Psoas muscle (tissue), 8 donors: Measurements from ENCODE around the gene CTIF. TPM values are rescaled to one million over a fixed set of nuclear protein-coding genes. Genes with fewer than 3 reads are reported as not detected.

Experiments
- ATAC-seq, 4 donors: fragments of 200-7000 bp; cut with Tn5 transposase; one replicate each; pipeline ENCODE4 v1.9.1; 2020; ENCODE audit warnings: moderate library complexity in 3 of 4, mild to moderate bottlenecking in 2 of 4
- DNase-seq, 2 donors: peaks; one replicate each; pipeline ENCODE4 v3.0.0-alpha.2; 2020
- H3K27ac ChIP-seq: fragments of 200-600 bp; one replicate; pipeline ENCODE4 v1.8.0; 2022
- H3K27me3 ChIP-seq, 3 donors: fragments of 200-600 bp in 1 of 3; one replicate each; pipeline versions ENCODE4 v1.6.1 to v1.8.0; 2013 to 2022; ENCODE audit warnings: low read length in 2 of 3, mild to moderate bottlenecking in 2 of 3, moderate library complexity in 1 of 3; ENCODE audit not compliant: insufficient read depth in 3 of 3
- H3K36me3 ChIP-seq, 2 donors: fragments of 200-600 bp in 1 of 2; one replicate each; pipeline versions ENCODE4 v1.6.1 to v1.8.0; 2013 to 2022; ENCODE audit warnings: low read depth in 1 of 2, mild to moderate bottlenecking in 1 of 2, moderate library complexity in 1 of 2; ENCODE audit not compliant: insufficient read depth in 1 of 2
- H3K4me1 ChIP-seq: fragments of 200-600 bp; one replicate; pipeline ENCODE4 v1.8.0; 2022
- H3K4me3 ChIP-seq: fragments of 200-600 bp; one replicate; pipeline ENCODE4 v1.8.0; 2022; ENCODE audit warnings: mild to moderate bottlenecking
- H3K9me3 ChIP-seq: fragments of 200-600 bp; one replicate; pipeline ENCODE4 v1.8.0; 2022
- CTCF ChIP-seq: fragments of 200-600 bp; IDR thresholded peaks from one replicate; pipeline ENCODE4 v1.8.0; 2022; ENCODE audit warnings: antibody characterized with exemption
- WGBS, 3 donors: extraction: QIAGEN DNeasy Blood & Tissue Kit; methylation state at CpG; one replicate each; pipeline versions ENCODE4 v1.1.6 to v1.1.7; 2013; 5-methylcytosine and 5-hydroxymethylcytosine counted together
- intact Hi-C, 2 donors: fragments of 100-400 bp; cut with DNase I; formaldehyde crosslinking; loops; one replicate each; pipeline versions ENCODE4 v1.11.0 to v1.14.2; 2022
- polyA plus RNA-seq, 3 donors: library from polyadenylated mRNA; stranded (reverse); fragments of 200-250 nt; gene quantifications; one replicate each; pipeline ENCODE4 v1.2.3, GENCODE V29; 2013
- total RNA-seq, 4 donors: library from RNA; stranded (reverse); fragmentation: NEBNext Ultra II Directional in 2 of 4; extraction: Animal tissue kit (Norgen Biotek cat#: 25700) in 2 of 4; gene quantifications; one replicate each; pipeline versions ENCODE4 v1.2.1 to v1.2.4, GENCODE V29; 2021 to 2023
- donor health status: healthy with polysubstance abuse.
- donor health status: DM: no; HTN: no; CAD: no; lungs with moderate emphysema.
- donor health status: Bipolar disorder and iron deficiency.
- donor health status: healthy.
- donor health status: DM: yes; HTN: yes; CAD: no.
- donor health status: DM: no; HTN: no; CAD: no.
- donor health status: DM: no; HTN: no; CAD: no.
- donor health status: DM: yes; HTN: yes; CAD: no.

The CTIF gene
- total and polyA plus RNA-seq, 7 donors = 11.3 to 40.5 (median 26.9) TPM

GRCh38 chr18:48749768-48750167 is 210.9 kb downstream of the CTIF start:
- Histone ChIP-seq H3K27me3 (no peaks in the 10 kb centered on the region), H3K9me3 (no peaks in the 10 kb centered on the region), H3K36me3 (no peaks in the 10 kb centered on the region), H3K27ac (peak overlapping the region; percentile 39), H3K4me3 (no peak overlapping the region), H3K4me1 (peaks cover 21% of the 10 kb centered on the region)
- no peak for TF ChIP-seq CTCF
- ATAC-seq (peak; percentile 73 to 84 (median 80)), DNase-seq (peak; percentile 80 to 82)
- 30 to 44% (median 33%) methylated on average over 13 of the region's 13 CpGs for WGBS, 3 donors
- intact Hi-C loops = no loop called here

GRCh38 chr18:48750485-48751175 is 211.8 kb downstream of the CTIF start:
- DNase-seq (peak; percentile 36 to 53), ATAC-seq (peak in 2 of 4 donors; percentile 14 to 15)
- WGBS, 3 donors = 85 to 90% (median 86%) methylated on average over 11 of the region's 11 CpGs
- no peak for TF ChIP-seq CTCF
- Histone ChIP-seq H3K27me3 (no peaks in the 10 kb centered on the region), H3K9me3 (no peaks in the 10 kb centered on the region), H3K27ac (peak overlapping the region; percentile 39), H3K36me3 (no peaks in the 10 kb centered on the region), H3K4me1 (peaks cover 21% of the 10 kb centered on the region), H3K4me3 (no peak overlapping the region)
- intact Hi-C loops = no loop called here

- intact Hi-C loops = no loop called here
- no peaks in the 10 kb centered on the region for H3K9me3 ChIP-seq
- H3K27me3 ChIP-seq = no peaks in the 10 kb centered on the region
- no peak for TF ChIP-seq CTCF
- H3K27ac ChIP-seq = no peak overlapping the region
- H3K36me3 ChIP-seq = no peaks in the 10 kb centered on the region
- H3K4me1 ChIP-seq = peaks cover 21% of the 10 kb centered on the region
- 80 to 84% (median 81%) methylated on average over 8 of the region's 8 CpGs for WGBS, 3 donors
- DNase-seq = peak in 1 of 2 donors; percentile 39
- no peak overlapping the region for H3K4me3 ChIP-seq
- no peak for ATAC-seq
These were observed 213.1 kb downstream of the CTIF start for GRCh38 chr18:48751727-48752468.

DNA sequence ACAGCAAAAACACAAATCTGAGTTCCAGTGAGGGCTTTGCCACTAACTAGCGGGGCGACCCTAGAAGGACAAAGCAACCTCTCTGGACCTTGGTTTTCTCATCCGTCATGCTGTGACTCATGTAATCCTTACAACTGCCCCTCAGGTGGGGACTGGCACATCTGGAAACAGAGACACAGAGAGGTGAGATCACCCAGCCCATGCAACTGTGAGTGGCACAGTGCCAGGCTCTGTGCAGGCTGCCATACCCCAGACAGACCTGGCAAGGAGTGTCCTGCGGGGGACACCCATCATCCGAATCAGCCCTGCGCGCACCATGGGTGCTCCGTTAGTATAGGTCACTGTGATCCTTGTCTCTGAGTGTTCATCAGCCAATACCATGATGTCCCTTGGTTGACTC is 213.6 kb downstream of the CTIF start:
- ATAC-seq (no peak), DNase-seq (peak in 1 of 2 donors; percentile 44)
- H3K27ac ChIP-seq = no peak overlapping the region
- TF ChIP-seq CTCF = no peak
- no peaks in the 10 kb centered on the region for H3K27me3 ChIP-seq
- peaks cover 0 to 2% of the 10 kb centered on the region in 2 donors for H3K36me3 ChIP-seq
- 93 to 98% (median 98%) methylated on average over 8 of the region's 8 CpGs for WGBS, 3 donors
- intact Hi-C loops = no loop called here
- no peak overlapping the region for H3K4me3 ChIP-seq
- H3K4me1 ChIP-seq = peaks cover 21% of the 10 kb centered on the region
- H3K9me3 ChIP-seq = no peaks in the 10 kb centered on the region
